Stomach smooth muscle (tissue), 2 donors: Measurements from ENCODE around the gene KCNT2.
A peak's percentile ranks its signal among the peaks of the same experiment; 100 is the strongest.

Source experiments
- H3K27ac ChIP-seq: one replicate; pipeline ENCODE4 v1.7.0; 2013; ENCODE audit warnings: mild to moderate bottlenecking, low read length, inconsistent platforms
- H3K27me3 ChIP-seq, 2 donors: one replicate each; pipeline ENCODE4 v1.7.0; 2013; ENCODE audit warnings: low read length in 2 of 2; ENCODE audit not compliant: insufficient read depth in 2 of 2, control insufficient read depth in 1 of 2
- H3K36me3 ChIP-seq, 2 donors: one replicate each; pipeline ENCODE4 v1.7.0; 2013; ENCODE audit warnings: low read length in 2 of 2; ENCODE audit not compliant: control insufficient read depth in 2 of 2, insufficient read depth in 2 of 2
- H3K4me1 ChIP-seq: one replicate; pipeline ENCODE4 v1.7.0; 2013; ENCODE audit warnings: low read length; ENCODE audit not compliant: control insufficient read depth, insufficient read depth
- H3K4me3 ChIP-seq, 2 donors: one replicate each; pipeline ENCODE4 v1.7.0; 2013; ENCODE audit warnings: low read length in 2 of 2
- H3K9ac ChIP-seq, 2 donors: one replicate each; pipeline ENCODE4 v1.7.0; 2013; ENCODE audit warnings: low read length in 2 of 2, mild to moderate bottlenecking in 1 of 2
- H3K9me3 ChIP-seq, 2 donors: one replicate each; pipeline ENCODE4 v1.7.0; 2013; ENCODE audit warnings: low read length in 2 of 2; ENCODE audit not compliant: control insufficient read depth in 2 of 2
- donor health status: healthy.
- donor health status: Pancreatic carcinoma.

Gene KCNT2

GRCh38 chr1:196590959-196591358, 17.3 kb downstream of the KCNT2 start:
- no peak overlapping the region for H3K4me3 ChIP-seq
- H3K27me3 ChIP-seq = no peaks in the 10 kb centered on the region
- no peak overlapping the region for H3K9ac ChIP-seq
- no peak overlapping the region for H3K27ac ChIP-seq
- H3K4me1 ChIP-seq = no peaks in the 10 kb centered on the region
- H3K9me3 ChIP-seq = no peaks in the 10 kb centered on the region
- H3K36me3 ChIP-seq = no peaks in the 10 kb centered on the region

- Histone ChIP-seq H3K36me3 (no peaks in the 10 kb centered on the region), H3K9me3 (no peaks in the 10 kb centered on the region), H3K27ac (no peak overlapping the region), H3K4me1 (no peaks in the 10 kb centered on the region), H3K9ac (no peak overlapping the region), H3K27me3 (no peaks in the 10 kb centered on the region), H3K4me3 (no peak overlapping the region)
Measured at GRCh38 chr1:196590012-196590708, 18.1 kb downstream of the KCNT2 start.

GRCh38 chr1:196584696-196585095, 23.5 kb downstream of the KCNT2 start:
- Histone ChIP-seq H3K36me3 (no peaks in the 10 kb centered on the region), H3K9me3 (no peaks in the 10 kb centered on the region), H3K4me3 (no peak overlapping the region), H3K27ac (no peak overlapping the region), H3K27me3 (no peaks in the 10 kb centered on the region), H3K9ac (no peak overlapping the region), H3K4me1 (no peaks in the 10 kb centered on the region)

- H3K9me3 ChIP-seq = no peaks in the 10 kb centered on the region
- no peak overlapping the region for H3K9ac ChIP-seq
- no peak overlapping the region for H3K27ac ChIP-seq
- H3K27me3 ChIP-seq = no peaks in the 10 kb centered on the region
- H3K4me3 ChIP-seq = no peak overlapping the region
- no peaks in the 10 kb centered on the region for H3K36me3 ChIP-seq
- no peaks in the 10 kb centered on the region for H3K4me1 ChIP-seq
Measured at GRCh38 chr1:196577386-196577785, 30.9 kb downstream of the KCNT2 start.

GRCh38 chr1:196573226-196573625, 35.0 kb downstream of the KCNT2 start:
- no peaks in the 10 kb centered on the region for H3K27me3 ChIP-seq
- H3K4me1 ChIP-seq = no peaks in the 10 kb centered on the region
- no peak overlapping the region for H3K9ac ChIP-seq
- no peak overlapping the region for H3K27ac ChIP-seq
- H3K36me3 ChIP-seq = no peaks in the 10 kb centered on the region
- no peaks in the 10 kb centered on the region for H3K9me3 ChIP-seq
- no peak overlapping the region for H3K4me3 ChIP-seq

- peaks cover 0 to 3% of the 10 kb centered on the region in 2 donors for H3K9me3 ChIP-seq
- H3K36me3 ChIP-seq = no peaks in the 10 kb centered on the region
- H3K4me1 ChIP-seq = no peaks in the 10 kb centered on the region
- no peak overlapping the region for H3K4me3 ChIP-seq
- no peaks in the 10 kb centered on the region for H3K27me3 ChIP-seq
- H3K9ac ChIP-seq = no peak overlapping the region
- H3K27ac ChIP-seq = no peak overlapping the region
Measured at GRCh38 chr1:196567238-196567637, 41.0 kb downstream of the KCNT2 start.

- Histone ChIP-seq H3K27me3 (no peaks in the 10 kb centered on the region), H3K36me3 (no peaks in the 10 kb centered on the region), H3K27ac (no peak overlapping the region), H3K4me1 (no peaks in the 10 kb centered on the region), H3K9me3 (peaks cover 0 to 3% of the 10 kb centered on the region in 2 donors), H3K4me3 (no peak overlapping the region), H3K9ac (no peak overlapping the region)
Measured at GRCh38 chr1:196563768-196564167, 44.5 kb downstream of the KCNT2 start.

- peaks cover 0 to 3% of the 10 kb centered on the region in 2 donors for H3K9me3 ChIP-seq
- H3K27me3 ChIP-seq = no peaks in the 10 kb centered on the region
- H3K4me1 ChIP-seq = no peaks in the 10 kb centered on the region
- H3K36me3 ChIP-seq = no peaks in the 10 kb centered on the region
- no peak overlapping the region for H3K9ac ChIP-seq
- no peak overlapping the region for H3K27ac ChIP-seq
- no peak overlapping the region for H3K4me3 ChIP-seq
Measured at GRCh38 chr1:196559314-196559713, 48.9 kb downstream of the KCNT2 start.

- Histone ChIP-seq H3K4me3 (peak overlapping the region; percentile 35 to 54), H3K36me3 (no peaks in the 10 kb centered on the region), H3K27me3 (no peaks in the 10 kb centered on the region), H3K9me3 (no peaks in the 10 kb centered on the region), H3K27ac (no peak overlapping the region), H3K9ac (no peak overlapping the region), H3K4me1 (no peaks in the 10 kb centered on the region)
Measured at GRCh38 chr1:196558411-196558810, 49.8 kb downstream of the KCNT2 start.

- Histone ChIP-seq H3K27me3 (no peaks in the 10 kb centered on the region), H3K9ac (no peak overlapping the region), H3K4me3 (no peak overlapping the region), H3K36me3 (no peaks in the 10 kb centered on the region), H3K9me3 (no peaks in the 10 kb centered on the region), H3K27ac (no peak overlapping the region), H3K4me1 (no peaks in the 10 kb centered on the region)
Measured at GRCh38 chr1:196557797-196558196, 50.4 kb downstream of the KCNT2 start.

- no peak overlapping the region for H3K27ac ChIP-seq
- H3K27me3 ChIP-seq = no peaks in the 10 kb centered on the region
- H3K4me3 ChIP-seq = no peak overlapping the region
- no peaks in the 10 kb centered on the region for H3K9me3 ChIP-seq
- H3K4me1 ChIP-seq = no peaks in the 10 kb centered on the region
- no peak overlapping the region for H3K9ac ChIP-seq
- no peaks in the 10 kb centered on the region for H3K36me3 ChIP-seq
Measured at GRCh38 chr1:196550731-196551130, 57.5 kb downstream of the KCNT2 start.
